ENCODE measurements around the gene CPNE7. TPM values are rescaled to one million over a fixed set of nuclear protein-coding genes. Genes with fewer than 3 reads are reported as not detected.

The CPNE7 gene
- 1 to 10 TPM; 3.9 to 4.3 TPM for total RNA-seq

DNA sequence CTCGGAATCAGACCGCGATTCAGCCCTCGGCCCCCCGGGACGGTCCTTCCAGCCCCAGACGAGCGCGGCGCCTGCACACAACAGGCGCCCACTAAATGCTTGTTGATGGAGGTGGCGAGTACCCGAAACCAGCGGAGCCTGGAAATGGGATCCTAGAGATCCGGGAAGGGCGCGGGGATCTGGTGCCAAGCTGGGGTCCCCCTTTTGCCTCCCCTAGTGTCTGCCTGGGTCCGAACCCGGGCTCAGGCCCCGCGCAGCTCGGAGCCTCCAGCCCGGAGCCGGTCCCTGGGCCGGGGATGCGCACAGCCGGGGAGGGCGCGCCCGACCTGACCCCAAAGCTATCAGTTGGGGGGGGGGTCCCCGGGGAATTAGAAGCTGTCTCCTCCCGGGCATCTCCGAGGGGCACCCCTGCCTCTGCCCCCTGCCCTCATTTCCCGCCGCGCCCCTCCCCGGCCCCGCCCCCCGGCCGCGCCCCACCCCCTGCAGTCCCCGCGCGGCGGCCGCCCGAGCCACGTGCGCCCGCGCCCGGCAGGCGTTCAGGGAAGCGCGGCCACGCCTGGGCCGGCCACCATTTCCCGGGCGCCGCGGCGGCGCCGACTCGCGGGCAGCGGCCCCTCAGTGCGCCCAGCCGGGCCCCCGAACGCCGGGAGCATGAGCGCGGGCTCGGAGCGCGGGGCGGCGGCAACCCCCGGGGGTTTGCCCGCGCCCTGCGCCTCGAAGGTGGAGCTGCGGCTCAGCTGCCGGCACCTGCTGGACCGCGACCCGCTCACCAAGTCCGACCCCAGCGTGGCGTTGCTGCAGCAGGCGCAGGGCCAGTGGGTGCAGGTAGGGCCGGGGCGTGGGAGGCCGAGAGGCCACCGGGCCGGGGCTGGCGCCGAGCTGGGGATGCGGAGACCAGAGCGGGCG is at the start of gene CPNE7:
TSS of gene CPNE7 (plus strand) at position 512 of the 906 bp plus-strand sequence. CDS start at position 652, 140 bp downstream.
- no peak for ATAC-seq (ENCODE audit: low read depth)
- H3K27me3 Mint-ChIP-seq: peaks cover 18% of the 10 kb centered on the region
- no peak for DNase-seq
- H3K36me3 Mint-ChIP-seq: no peaks in the 10 kb centered on the region
- peaks cover 10% of the 10 kb centered on the region for H3K4me1 Mint-ChIP-seq
- no peak within 1 kb of the TSS for H3K4me3 Mint-ChIP-seq
- POLR2A ChIA-PET: no interaction called here
- no peaks in the 10 kb centered on the region for H3K9me3 Mint-ChIP-seq
- H3K27ac Mint-ChIP-seq: no peak within 1 kb of the TSS

- Mint-ChIP-seq H3K4me1 (peaks cover 3% of the 10 kb centered on the region), H3K9me3 (no peaks in the 10 kb centered on the region), H3K36me3 (peaks cover 20% of the 10 kb centered on the region), H3K27me3 (no peaks in the 10 kb centered on the region), H3K27ac (no peak overlapping the region), H3K4me3 (no peak overlapping the region)
- ATAC-seq (ENCODE audit: low read depth) (no peak), DNase-seq (no peak)
- POLR2A ChIA-PET: no interaction called here
Observed at GRCh38 chr16:89529097-89529496, 46.5 kb upstream of the CPNE7 start.

DNA sequence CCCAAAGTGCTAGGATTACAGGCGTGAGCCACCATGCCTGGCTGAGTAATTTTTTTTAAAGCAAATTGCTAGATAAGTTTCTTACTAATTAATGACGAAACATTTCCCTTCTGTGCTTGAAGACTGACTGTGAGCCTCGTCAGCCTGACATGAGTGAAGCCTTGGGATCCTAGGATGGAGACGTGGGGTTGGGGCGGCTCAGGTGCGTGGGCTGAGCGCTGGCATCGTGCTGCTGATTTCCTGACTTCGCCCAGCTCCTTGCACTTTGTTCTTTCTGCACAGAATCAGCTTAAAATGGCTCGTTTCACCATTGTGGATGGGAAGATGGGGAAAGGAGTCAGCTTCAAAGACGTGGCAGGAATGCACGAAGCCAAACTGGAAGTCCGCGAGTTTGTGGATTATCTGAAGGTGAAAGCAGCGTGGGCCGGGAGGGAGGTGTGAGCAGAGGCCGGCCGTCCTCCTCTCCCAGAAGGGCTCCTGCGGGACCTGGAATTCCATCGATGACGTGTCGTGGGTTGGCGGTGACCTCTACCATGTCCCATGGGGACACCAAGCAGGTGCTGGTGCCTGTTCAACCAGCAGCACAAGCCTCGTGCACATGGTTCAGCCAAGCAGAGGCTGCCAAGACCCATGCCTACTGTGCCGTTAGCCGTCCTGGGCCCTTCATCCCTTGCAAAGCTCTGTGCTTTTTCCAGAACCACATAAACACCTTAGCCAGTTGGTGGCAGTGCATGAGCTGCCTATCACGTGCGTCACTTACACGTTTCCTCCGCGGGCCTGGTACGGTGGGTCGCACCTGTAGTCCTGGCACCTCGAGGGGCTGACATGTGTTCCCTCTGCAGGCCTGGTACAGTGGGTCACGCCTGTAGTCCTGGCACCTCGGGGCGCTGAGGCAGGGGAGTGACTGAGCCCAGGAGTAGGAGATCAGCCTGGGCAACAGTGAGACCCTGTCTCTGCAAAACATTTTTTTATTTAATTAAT is 44.9 kb upstream of the CPNE7 start:
- H3K4me1 Mint-ChIP-seq: peaks cover 16% of the 10 kb centered on the region
- POLR2A ChIA-PET: no interaction called here
- no peak overlapping the region for H3K4me3 Mint-ChIP-seq
- no peaks in the 10 kb centered on the region for H3K9me3 Mint-ChIP-seq
- H3K27ac Mint-ChIP-seq: no peak overlapping the region
- no peak for DNase-seq
- peaks cover 24% of the 10 kb centered on the region for H3K36me3 Mint-ChIP-seq
- ATAC-seq (ENCODE audit: low read depth): no peak
- no peaks in the 10 kb centered on the region for H3K27me3 Mint-ChIP-seq

DNA sequence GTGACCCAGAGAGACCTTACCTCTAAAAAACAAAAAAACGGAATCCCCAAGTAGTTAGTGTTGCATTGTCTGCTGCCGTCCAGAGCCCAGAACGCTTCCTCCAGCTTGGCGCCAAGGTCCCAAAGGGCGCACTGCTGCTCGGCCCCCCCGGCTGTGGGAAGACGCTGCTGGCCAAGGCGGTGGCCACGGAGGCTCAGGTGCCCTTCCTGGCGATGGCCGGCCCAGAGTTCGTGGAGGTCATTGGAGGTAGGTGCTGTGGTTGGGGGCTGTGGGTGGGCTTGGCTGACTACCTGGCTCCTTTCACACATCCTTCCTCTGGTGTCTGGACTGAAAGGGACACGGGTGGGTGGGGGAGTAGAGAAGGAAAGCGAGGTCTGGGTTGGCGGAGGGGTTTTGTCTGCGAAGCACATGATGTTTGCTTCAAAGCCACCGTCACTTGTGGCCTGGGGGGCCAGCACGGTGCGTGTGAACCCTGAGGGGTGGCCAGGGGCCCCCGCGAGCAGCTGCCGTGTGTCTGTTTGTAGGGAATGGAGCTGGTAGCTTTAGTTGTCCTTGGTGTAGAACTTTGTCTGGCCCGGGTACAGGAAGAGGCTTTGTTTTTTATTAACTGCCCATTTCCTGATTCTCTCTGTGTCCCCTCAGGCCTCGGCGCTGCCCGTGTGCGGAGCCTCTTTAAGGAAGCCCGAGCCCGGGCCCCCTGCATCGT is 43.6 kb upstream of the CPNE7 start:
- Mint-ChIP-seq H3K27me3 (no peaks in the 10 kb centered on the region), H3K9me3 (no peaks in the 10 kb centered on the region), H3K36me3 (peaks cover 27% of the 10 kb centered on the region), H3K4me1 (peaks cover 16% of the 10 kb centered on the region), H3K27ac (no peak overlapping the region), H3K4me3 (no peak overlapping the region)
- DNase-seq: no peak
- POLR2A ChIA-PET: no interaction called here
- no peak for ATAC-seq (ENCODE audit: low read depth)

DNA sequence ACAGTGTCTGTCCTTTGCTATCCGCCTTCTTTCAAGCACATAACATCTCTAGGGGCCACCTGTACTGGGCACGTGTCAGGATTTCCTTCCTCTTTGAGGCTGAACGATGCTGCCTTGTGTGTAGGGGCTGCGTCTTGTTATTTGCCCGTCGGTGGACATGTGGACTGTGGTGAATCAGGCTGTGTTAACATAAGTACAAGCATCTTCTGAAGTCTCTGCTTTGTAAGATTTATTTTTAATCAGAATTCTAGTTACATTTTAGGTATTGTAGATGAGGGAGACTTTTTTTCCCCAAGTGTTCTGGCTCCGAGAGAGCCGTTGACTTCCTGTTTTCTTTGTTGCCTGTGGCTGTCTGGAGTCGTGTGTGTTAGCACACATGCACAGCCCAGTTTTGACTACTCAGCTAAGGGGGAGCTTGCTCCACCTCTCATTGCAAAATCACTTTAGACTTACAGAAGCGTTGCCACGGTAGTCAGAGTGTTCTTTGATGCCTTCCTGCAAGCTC is 41.3 kb upstream of the CPNE7 start:
- Mint-ChIP-seq H3K4me3 (peak overlapping the region; percentile 57), H3K27me3 (no peaks in the 10 kb centered on the region), H3K4me1 (peaks cover 16% of the 10 kb centered on the region), H3K36me3 (peaks cover 18% of the 10 kb centered on the region), H3K9me3 (no peaks in the 10 kb centered on the region), H3K27ac (peak overlapping the region; percentile 86)
- DNase-seq: no peak
- POLR2A ChIA-PET: interaction anchor here (0.6 to 1.8 kb wide), 3 partner anchors 15 to 49 kb away, joined by 3 to 12 read pairs (median 5); no protein-coding TSS in a partner anchor
- peak; percentile 92 for ATAC-seq (ENCODE audit: low read depth)

DNA sequence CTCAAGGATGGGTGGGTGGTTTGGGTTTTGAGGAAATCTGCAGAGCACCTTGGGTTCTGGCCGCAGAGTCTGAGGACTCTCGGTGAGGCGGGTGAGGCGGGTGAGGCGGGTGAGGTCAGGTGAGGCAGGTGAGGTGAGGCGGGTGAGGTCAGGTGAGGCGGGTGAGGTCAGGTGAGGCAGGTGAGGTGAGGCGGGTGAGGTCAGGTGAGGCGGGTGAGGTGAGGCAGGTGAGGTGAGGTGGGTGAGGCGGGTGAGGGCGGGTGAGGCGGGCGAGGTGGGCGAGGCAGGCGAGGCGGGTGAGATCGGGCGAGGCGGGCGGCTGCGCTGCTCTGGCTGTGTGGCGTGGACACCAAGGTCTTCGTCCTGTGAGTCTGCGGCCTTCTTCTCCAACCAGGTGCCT is 39.2 kb upstream of the CPNE7 start:
- Mint-ChIP-seq H3K4me1 (peaks cover 16% of the 10 kb centered on the region), H3K9me3 (no peaks in the 10 kb centered on the region), H3K27me3 (no peaks in the 10 kb centered on the region), H3K36me3 (peaks cover 16% of the 10 kb centered on the region), H3K4me3 (no peak overlapping the region), H3K27ac (no peak overlapping the region)
- ATAC-seq (ENCODE audit: low read depth) (no peak), DNase-seq (no peak)
- POLR2A ChIA-PET: no interaction called here

DNA sequence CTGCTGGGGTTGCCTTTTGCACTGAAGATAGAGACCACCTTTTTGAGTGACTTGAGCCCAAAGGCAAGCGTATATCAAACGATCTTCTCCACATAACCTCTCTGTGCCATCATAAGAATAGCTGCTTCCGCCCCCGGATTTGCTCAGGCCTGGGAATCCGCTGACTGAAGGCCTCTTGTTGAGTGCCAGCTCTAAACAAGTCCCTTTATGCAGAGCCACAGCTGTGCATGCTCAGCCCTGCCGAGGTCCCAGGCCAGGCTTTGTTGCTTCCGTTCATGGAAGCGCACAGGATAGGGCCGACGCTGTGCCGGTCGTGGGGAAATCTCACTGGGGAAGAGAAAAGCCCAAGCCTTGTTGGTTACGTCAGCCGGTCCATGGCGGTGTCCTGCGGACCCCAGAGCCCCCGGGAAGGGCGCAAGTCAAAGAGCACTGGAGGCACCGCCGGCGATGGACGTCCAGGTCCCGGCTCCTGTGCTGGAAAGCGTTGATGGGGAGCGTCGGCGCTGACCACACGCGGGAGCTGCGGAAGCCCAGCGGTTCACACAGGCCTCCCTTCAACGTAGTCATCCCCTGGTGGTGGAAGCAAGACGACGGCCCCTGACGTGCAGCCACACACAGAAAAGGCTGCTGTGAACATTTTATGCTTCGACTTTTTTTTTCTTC is 38.5 kb upstream of the CPNE7 start:
- H3K36me3 Mint-ChIP-seq: peaks cover 16% of the 10 kb centered on the region
- H3K4me3 Mint-ChIP-seq: no peak overlapping the region
- DNase-seq: no peak
- peaks cover 16% of the 10 kb centered on the region for H3K4me1 Mint-ChIP-seq
- H3K9me3 Mint-ChIP-seq: no peaks in the 10 kb centered on the region
- POLR2A ChIA-PET: no interaction called here
- H3K27ac Mint-ChIP-seq: no peak overlapping the region
- no peak for ATAC-seq (ENCODE audit: low read depth)
- H3K27me3 Mint-ChIP-seq: no peaks in the 10 kb centered on the region

- DNase-seq: no peak
- Mint-ChIP-seq H3K4me3 (no peak overlapping the region), H3K27me3 (no peaks in the 10 kb centered on the region), H3K9me3 (no peaks in the 10 kb centered on the region), H3K4me1 (peaks cover 16% of the 10 kb centered on the region), H3K36me3 (peaks cover 16% of the 10 kb centered on the region), H3K27ac (no peak overlapping the region)
- POLR2A ChIA-PET: no interaction called here
- no peak for ATAC-seq (ENCODE audit: low read depth)
Observed at GRCh38 chr16:89537549-89537925, 38.0 kb upstream of the CPNE7 start.

GRCh38 chr16:89538286-89538685 is 37.3 kb upstream of the CPNE7 start:
- peaks cover 18% of the 10 kb centered on the region for H3K36me3 Mint-ChIP-seq
- H3K27ac Mint-ChIP-seq: no peak overlapping the region
- ATAC-seq (ENCODE audit: low read depth) (no peak), DNase-seq (no peak)
- no peaks in the 10 kb centered on the region for H3K9me3 Mint-ChIP-seq
- H3K27me3 Mint-ChIP-seq: no peaks in the 10 kb centered on the region
- POLR2A ChIA-PET: no interaction called here
- H3K4me3 Mint-ChIP-seq: no peak overlapping the region
- peaks cover 16% of the 10 kb centered on the region for H3K4me1 Mint-ChIP-seq

DNA sequence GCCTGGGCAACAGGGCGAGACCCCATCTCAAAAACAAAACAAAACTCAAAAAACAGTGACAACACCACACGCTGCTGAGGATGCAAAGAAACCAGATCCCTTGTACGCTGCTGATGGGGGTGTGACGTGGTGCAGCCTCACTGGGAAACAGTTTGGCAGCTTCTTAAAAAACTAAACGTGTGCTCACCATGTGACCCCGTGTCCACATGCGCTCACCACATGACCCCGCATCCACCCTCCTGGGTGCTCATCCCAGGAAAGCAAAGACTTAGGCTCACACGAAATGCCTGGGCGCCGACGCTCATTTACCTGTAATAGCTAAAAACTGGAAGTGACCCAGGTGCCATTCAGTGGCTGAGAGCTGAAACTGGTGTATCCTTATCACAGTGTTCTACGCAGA is 35.0 kb upstream of the CPNE7 start:
- H3K36me3 Mint-ChIP-seq: peaks cover 5% of the 10 kb centered on the region
- H3K9me3 Mint-ChIP-seq: no peaks in the 10 kb centered on the region
- H3K4me3 Mint-ChIP-seq: no peak overlapping the region
- no peaks in the 10 kb centered on the region for H3K27me3 Mint-ChIP-seq
- DNase-seq (no peak), ATAC-seq (ENCODE audit: low read depth) (no peak)
- no peaks in the 10 kb centered on the region for H3K4me1 Mint-ChIP-seq
- no peak overlapping the region for H3K27ac Mint-ChIP-seq
- POLR2A ChIA-PET: no interaction called here

- POLR2A ChIA-PET: no interaction called here
- Mint-ChIP-seq H3K9me3 (no peaks in the 10 kb centered on the region), H3K36me3 (peaks cover 4% of the 10 kb centered on the region), H3K27ac (no peak overlapping the region), H3K4me3 (no peak overlapping the region), H3K4me1 (no peaks in the 10 kb centered on the region), H3K27me3 (no peaks in the 10 kb centered on the region)
- DNase-seq (no peak), ATAC-seq (ENCODE audit: low read depth) (no peak)
Observed at GRCh38 chr16:89541792-89542191, 33.8 kb upstream of the CPNE7 start.

GRCh38 chr16:89544113-89544512 is 31.4 kb upstream of the CPNE7 start:
- no peak overlapping the region for H3K27ac Mint-ChIP-seq
- ATAC-seq (ENCODE audit: low read depth): no peak

GRCh38 chr16:89544713-89545043 is 30.9 kb upstream of the CPNE7 start:
- POLR2A ChIA-PET: no interaction called here
- Mint-ChIP-seq H3K9me3 (no peaks in the 10 kb centered on the region), H3K4me3 (no peak overlapping the region), H3K36me3 (peaks cover 6% of the 10 kb centered on the region), H3K4me1 (peaks cover 13% of the 10 kb centered on the region), H3K27ac (no peak overlapping the region), H3K27me3 (no peaks in the 10 kb centered on the region)
- DNase-seq (no peak), ATAC-seq (ENCODE audit: low read depth) (no peak)

More at GRCh38 chr16:89544113-89544512, 31.4 kb upstream of the CPNE7 start:
- POLR2A ChIA-PET: no interaction called here
- Mint-ChIP-seq H3K27me3 (no peaks in the 10 kb centered on the region), H3K36me3 (peaks cover 4% of the 10 kb centered on the region), H3K4me1 (peaks cover 7% of the 10 kb centered on the region), H3K9me3 (no peaks in the 10 kb centered on the region), H3K4me3 (no peak overlapping the region)
- DNase-seq: no peak

Data from activated naive CD8-positive, alpha-beta T cell treated with anti-CD3 and anti-CD28 coated beads, Interleukin-2, amount 10 ng/mL, durations not matched to agents 7 days and 5 days (primary cell).